Stimulated activated CD8-positive, alpha-beta memory T cell treated with anti-CD3 and anti-CD28 coated beads, Interleukin-12 subunit alpha, Interleukin-12 subunit beta, amount 100 ng/mL, for 1 hour (primary cell): ENCODE results near the gene DAGLA.

Experiments
- DNase-seq: peaks from one replicate; pipeline ENCODE4 v3.0.0-alpha.2; 2020; ENCODE audit warnings: low read depth

DAGLA gene

DNA sequence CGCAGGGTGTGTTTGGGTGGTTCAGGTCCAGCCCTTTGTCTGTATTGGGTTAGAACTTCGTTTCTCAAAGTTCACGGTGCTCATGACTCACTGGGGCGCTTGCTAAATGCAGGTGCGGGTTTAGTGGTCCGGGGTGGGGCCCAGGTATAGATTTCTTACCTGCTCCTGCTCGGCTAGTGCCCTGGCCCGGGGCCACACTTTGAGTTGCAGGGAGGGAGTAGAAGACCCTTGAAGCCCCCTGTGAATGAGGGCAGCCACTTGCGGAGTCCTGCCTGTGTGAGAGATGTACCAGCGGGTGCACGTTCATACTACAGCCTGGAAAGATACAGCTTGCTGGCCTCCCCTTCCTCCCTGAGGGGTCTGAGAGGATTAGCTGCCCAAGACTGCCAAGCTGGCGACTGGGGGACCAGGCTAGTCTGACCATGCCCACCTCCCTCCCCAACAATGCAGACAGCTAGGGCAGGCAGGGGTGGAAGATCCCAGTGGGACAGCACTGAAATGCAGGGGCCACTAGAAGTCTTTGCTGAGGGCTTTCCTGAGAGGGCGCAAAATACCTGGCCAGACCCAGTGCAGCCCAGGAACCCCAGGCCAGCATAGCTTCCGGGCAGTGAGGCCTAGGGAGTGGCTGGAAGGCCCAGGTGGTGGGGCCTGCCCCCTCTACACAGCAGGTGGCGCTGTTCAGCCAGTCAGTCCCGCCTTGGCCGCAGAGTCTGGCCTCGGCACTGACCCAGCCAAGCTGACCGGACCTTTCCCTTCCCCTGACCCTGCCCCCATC, 67.2 kb downstream of the DAGLA start:
- DNase-seq: no peak

DNA sequence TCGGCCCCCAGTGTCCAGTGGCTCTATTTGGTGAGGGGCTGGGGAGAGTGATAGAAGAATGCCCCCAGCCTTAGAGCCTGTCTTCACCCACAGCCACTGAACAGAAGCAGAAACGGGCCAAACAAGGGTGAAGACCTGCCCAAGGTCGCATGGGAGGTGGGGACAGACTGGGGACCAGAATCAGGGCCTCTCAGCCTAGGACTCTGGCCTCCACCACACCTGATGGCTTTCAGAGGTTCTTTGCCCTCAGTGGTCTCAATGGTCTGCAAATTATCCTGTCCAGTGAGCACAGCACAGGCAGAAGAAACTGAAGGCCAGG, 67.7 kb downstream of the DAGLA start:
- no peak for DNase-seq

DNA sequence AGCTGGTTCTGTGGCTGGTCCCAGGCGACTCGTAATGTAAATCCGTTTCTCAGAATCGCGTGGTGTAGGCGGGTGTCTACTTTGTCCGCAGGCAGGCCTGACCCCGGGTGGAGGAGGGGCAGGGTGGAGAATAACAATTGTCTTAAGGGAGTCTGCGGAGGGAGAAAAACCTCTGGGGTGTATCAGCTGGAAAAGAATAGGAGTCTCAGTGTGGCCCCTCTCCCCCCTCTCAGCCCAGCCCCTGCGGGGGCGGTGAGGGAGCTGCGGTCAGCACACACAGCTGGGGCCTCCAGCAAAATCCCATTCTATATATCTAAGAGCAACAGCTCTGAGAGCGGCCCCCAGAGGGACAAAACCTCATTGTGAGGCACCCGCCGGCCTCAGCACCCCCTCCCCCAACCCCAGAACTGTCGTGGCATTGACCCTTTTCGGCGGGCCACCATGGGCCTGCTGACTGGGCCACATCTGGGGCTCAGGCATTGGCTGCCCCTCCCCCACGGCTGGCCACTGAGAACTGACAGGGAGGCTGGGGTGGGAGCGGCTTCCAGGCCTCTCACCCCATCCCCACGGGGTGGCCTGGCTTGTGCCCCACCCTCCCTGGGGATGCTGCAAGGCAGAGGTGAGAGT, 69.5 kb downstream of the DAGLA start:
- no peak for DNase-seq

DNA sequence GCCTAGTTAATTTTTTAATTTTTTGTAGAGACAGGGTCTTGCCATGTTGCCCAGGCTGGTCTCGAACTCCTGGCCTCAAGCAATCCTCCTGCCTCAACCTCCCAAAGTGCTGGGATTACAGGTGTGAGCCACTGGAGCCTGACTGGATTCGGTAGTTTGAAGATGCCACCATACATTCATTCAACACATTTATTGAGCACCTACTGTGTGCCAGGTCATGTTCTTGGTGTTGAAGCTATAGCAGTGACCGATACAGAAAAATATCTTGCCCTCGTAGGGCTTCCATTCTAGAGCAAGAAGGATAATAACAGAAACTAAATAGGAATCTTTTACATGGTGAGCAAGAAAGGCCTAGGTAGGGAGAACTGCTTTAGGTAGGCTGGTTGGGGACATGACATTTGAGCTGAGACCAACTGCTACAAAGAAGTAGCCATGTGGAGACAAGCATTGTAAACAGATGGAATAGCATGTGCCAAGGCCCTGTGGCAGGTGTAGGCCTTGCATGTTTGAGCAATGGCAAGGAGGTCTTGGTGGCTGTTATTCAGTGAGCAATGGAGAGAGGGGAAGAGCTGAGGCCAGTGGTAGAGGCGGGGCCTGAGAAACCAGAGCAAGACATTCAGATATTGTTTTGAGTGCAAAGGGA, 70.6 kb downstream of the DAGLA start:
- DNase-seq: no peak

DNA sequence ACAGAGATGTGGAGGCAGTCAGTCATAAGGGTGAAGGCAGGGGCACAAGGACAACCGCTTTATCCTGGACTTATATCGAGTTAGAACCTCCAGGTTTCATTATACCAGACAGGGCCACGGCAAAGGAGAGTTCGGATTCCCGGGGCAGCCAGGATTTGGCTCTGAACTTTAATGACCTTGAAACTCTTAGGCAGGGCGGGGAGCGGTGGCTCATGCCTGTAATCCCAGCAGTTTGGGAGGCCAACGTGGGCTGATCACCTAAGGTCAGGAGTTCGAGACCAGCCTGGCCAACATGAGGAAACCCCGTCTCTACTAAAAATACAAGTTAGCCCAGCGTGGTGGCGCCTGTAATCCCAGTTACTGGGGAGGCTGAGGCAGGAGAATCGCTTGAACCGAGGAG, 71.2 kb downstream of the DAGLA start:
- no peak for DNase-seq

DNA sequence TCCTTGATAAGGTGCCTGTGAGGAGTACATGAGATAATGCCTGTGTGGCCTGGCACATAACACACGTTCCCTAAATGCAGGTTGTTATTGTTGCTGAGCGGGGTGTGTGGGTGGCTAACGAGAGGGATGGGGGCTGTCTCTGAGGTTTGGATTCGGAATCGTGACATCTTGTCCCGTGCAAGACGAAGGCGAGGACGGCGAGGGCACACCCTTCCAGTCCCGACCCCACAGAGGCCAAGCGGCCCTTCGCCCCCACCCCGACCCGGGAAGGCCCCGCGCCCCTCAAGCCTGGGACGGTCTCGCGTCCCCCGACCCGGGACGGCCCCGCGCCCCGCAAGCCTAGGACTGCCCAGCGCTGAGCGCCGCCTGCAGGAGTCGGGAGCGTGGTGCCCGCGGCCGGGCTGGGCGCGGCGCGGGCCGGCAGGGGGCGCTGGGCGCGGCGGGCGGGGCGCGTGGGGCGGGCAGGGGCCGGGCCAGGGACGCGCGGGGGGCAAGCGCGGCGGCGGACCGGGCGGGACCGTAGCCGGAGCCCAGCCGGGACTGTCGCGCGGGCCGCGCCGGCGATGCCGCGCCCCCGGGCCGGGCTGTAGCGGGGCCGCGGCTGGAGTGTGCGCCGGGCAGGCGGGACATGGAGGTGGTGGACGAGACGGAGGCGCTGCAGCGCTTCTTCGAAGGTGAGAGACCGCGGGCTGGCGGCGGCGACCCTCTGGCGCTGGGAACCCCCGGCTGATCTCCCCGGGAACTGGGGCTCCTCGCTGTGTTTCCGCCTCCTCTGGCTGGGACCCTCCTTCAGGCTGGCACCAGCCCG, 72.1 kb downstream of the DAGLA start, which contains the start of gene MYRF:
MYRF (plus strand) TSS at position 520 of the 808 bp plus-strand sequence; CDS start at position 629, 109 bp downstream.
- DNase-seq: no peak

DNA sequence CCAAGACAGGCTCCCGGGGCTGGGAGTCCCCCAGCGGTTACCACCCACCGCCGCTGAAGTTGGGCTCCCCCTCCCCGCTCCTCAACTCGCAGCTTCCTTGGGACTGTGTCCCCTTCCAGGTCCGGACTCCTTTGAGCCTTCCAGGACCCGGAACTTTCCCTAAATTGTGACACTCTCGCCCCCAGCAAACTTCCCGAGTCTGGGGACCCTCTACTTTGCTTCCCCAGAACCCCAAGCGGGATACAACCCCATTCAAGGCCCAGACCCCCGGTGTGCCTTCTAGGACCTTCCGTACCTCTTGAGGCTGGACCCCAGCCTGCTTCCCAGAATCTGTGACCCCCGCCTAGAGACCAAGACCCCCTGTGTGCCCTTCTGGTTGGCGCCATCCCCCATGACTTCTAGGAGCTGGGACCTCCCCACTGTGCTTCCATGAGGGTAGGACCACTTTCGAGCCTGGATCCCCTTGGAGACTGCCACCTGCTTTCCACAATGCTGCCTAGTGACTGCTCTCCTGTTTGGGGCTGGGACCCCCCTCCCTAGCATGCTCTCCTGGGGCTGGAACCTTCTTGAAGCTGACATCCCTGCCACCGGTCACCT, 72.8 kb downstream of the DAGLA start:
- DNase-seq: no peak

DNA sequence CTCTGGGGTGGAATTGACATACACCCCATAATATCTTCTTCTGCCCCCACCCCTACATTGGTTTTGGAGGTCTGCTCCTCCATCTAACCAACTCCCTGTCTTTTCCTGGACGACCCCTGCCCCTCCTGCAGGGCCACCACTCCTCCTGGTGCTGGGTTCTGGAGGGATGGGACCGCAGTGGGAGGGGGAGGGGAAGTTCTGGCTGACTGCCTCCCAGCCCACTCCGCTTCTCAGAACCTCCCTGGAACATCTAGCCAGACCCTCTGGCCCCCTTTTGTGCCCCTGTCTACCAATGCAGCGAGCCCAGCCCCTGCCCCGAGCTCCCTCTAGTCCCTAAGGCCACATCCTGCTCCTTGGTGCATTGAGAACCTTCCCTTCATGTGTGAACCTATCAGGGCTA, 73.5 kb downstream of the DAGLA start:
- no peak for DNase-seq

DNA sequence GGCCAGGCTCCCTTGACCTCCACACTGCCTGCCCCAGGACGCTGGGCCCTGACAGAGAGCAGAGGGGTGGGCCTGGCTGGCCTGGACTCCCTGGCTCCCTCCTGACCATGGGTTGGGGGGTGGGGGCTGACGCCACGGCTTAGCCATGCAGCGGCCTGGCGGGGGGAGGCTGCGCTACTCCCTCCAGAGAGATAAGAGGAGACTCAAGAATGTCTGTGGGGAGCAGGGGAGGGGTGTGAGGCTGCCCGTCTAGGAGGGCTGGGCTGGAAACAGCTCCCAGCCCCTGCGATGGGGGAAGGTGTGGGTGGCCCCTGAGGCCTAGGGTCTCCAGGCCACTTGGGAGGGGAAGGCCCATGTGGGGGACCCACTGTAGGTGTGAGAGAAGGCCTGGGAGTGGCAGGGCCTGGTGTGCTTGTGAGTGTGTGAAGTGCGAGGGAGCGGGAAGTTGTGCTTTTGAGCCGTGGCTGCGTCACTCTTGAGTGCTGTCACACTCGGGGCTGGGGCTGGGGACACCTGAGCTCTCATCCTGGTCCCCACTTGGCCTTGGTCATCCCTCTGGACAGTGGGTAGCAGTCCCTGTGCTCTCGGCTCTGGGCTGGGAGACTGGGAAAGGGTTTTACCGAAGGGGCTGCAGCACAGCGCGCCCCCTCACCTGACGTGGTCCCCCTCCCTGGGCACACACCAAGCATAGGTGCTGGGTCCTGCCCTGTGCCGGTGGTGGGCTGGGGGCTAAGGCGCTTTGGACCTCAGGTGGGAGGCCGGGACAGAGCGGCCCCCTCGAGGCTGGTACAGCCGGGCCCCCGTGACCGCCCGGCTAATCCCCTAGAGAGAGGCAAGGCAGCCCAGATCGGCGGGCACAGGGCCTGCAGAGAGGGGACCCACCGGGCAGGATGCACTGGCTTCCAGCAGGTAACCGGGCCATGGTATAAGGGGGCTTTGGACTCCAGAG, 74.6 kb downstream of the DAGLA start:
- no peak for DNase-seq

DNA sequence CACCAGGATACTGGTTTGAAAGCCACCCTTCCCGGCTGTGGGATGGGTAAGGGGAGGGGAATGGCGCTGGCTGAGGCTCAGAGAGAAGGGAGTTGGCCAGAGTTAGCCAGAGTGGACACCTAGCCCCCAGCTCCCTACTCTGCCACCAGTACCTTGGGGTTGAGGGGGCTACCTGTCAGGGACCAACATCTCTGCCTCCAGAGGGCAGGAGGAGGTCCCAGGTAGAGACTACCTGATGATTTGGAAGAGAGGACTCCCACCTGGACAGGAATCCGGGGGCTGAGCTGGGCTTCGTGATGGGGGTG, 75.9 kb downstream of the DAGLA start:
- no peak for DNase-seq

DNA sequence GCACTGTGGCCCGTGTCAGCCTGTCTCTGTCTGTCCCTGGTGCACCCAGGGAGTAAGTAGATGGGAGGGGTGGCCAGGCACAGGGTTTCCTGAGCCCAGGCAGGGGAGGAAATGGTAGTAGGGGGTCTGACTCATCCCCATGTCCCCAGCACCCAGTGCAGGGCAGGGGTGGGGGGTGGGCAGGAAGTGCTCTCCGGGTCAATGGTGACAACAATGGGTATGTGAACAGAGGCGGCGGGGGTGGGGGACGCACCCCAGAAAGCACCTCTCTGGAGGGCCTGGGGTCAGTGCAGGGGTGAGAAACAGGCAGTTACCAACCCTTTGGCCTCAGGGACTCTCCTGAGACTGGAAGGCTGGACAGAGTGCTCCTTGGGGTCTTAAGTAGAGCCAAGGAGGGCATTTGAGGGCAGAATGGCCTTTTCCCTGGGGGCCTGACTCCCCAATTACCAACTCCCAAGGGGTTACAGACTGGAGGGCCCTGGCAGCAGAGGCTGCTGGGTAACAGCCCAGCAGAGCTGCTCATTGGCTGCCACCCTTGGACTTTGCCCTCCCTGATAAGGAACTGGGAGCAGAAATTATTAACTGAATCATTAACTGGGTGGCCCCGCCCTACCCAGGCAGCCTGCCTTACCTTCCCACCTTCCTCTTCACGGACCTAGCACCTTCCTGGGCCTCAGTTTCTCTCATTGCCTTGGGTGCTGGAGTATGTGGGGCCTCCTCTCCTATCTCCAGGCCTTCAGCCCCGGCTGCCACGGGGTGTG, 76.4 kb downstream of the DAGLA start:
- DNase-seq: no peak

DNA sequence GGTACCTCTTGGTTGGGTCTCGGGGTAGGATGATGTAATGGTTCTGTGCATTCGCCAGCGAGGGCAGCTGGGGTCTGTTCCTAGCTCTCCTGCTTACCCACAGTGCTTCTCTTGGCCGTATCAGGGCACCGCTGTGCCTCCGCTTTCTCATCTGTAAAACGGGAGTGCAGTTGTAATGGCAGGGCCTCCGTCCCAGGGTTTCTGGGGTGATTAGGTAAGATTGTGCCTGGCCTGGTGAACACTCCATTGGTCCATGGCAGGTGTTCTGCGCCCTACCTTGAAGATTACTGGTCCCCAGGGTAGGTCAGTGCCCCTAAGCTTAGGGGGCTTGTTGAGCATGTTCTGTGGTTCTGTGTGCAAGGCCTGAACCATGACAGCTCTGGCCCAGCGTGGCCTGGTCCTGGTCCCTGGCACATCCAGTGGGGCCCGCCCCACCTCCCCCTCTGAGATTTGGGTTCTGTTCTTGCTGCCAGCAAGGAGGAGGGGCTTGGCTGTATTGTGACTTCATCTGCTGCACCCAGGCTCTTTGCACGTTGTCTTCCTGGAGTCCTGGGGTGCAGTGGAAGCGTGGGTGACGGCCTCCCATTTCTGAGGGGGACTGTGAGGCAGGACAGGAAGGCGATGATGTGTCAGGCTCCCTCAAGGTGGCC, 77.1 kb downstream of the DAGLA start:
- no peak for DNase-seq

DNA sequence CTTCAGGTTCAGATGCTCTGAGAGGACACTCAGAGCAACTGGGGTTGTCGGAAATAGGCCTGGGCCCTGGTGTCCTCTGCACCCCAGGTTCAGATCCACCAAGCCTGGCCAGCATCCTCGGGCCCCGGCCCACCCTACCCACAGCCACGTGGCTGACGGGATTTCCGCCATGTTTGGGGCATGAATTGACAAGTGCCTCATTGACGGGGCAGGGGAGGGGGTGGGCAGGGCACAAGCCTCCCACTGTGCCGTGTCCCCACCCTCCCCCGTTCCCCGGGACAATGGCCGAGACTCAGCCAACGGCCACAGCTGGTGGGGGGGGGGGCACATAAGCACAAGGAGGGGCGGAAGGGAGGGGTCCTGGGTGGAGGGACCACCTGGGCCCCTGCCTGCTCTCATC, 80.8 kb downstream of the DAGLA start:
- DNase-seq: no peak

DNA sequence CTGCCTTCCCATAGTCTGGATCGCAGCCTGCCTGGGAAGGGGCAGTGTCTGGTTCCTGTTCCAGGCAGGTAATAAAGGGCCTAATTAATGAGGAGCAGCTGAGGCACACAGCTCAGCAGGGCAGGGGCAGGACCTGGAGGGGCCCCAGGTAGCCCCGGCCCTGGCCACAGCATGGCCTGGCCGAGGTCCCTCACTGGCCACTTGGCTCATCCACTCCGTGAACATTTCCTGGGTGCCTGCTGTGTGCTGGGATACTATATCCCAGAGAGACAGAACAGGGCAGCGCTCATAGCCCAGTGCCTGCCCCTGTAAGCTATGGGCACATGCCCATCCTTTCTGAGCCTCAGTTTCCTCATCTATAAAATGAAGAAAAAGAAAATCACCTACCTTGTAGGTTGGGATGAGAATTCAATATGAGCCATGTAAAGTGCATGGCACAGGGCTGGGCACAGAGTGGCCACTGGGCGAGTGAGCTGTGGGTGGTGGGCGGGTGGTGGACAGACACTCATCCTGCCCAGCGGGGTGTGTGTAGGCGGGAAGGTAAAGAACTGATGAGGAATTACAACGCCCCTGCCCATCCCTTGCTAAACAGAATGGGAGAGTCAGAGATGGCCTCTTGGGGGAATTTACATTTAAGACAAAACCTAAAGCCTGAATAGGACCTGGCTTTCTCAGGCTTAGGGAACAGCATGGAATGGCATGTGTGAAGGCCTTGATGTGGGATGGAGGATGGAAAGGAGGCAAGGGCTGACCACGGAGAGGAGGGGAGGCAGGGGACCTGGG, 81.4 kb downstream of the DAGLA start:
- no peak for DNase-seq

DNA sequence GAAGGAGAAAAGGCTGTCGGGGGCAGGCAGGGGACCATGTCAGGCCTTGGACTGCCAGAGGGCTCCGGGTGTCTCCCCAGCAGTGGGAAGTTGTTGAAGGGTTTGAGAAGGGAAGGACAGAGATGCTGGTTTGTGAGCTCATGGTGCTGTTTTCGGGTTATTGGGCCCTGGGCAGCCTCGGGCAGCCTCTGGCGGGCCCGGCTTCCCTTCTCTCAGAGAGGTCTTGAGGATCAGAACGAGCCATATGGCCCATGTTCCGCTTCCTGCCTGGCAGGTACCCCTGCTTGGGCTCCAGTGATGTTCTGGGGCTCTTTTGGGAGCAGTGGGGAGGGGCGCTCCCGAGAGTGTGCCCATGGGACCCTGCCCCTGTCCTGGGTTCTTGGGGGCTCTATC, 82.0 kb downstream of the DAGLA start:
- DNase-seq: no peak

DNA sequence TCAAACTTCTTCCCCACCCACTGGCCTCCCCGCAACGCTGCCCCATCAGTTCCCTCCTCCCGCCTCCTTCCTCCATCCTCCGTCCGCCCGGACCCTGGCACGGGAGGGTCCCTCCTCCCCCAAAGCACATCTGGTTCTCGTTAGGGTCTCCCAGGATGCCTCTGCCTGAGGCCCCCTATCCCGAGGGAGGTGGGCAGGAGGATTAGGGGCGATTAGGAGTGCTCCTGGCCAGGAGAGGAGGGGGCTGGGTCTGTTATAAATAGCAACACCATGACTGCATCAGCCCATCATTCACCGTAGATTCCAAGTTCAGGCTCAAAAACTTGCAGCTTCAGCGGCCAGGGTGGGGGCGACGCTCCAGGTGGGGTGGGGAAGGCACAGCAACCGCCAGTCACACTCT, 82.6 kb downstream of the DAGLA start:
- no peak for DNase-seq

DNA sequence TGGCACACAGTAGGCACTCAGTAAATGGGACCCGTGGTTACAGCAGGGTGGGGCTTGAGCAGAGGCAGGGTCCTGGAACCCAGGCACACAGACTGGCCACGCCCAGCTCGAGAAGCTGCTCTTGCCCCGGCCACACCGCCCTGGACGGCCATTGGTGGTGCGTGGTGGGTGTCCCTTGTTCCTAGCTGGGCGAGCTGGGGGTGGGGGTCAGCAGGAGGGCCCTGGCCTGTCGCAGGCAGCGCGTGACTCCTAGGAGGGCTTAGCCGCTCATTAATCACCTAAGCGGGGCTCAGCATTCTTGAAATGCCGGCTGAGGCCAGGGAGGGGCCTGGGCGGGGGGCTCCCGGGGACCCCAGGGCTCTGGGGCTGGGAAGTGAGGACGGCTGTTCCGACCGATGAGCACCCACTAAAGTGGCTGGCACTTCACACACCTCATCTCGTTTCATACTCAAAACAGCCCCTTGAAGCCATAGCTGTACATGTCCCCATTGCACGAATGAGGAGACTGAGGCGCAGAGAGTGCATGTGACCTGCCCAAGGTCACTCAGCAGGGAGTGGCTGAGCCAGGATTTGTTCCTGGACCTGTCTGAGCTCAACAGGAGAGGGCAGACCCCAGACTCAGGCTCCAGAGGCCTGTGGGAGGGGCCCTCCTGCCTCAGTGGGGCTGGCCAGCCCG, 83.9 kb downstream of the DAGLA start:
- no peak for DNase-seq

DNA sequence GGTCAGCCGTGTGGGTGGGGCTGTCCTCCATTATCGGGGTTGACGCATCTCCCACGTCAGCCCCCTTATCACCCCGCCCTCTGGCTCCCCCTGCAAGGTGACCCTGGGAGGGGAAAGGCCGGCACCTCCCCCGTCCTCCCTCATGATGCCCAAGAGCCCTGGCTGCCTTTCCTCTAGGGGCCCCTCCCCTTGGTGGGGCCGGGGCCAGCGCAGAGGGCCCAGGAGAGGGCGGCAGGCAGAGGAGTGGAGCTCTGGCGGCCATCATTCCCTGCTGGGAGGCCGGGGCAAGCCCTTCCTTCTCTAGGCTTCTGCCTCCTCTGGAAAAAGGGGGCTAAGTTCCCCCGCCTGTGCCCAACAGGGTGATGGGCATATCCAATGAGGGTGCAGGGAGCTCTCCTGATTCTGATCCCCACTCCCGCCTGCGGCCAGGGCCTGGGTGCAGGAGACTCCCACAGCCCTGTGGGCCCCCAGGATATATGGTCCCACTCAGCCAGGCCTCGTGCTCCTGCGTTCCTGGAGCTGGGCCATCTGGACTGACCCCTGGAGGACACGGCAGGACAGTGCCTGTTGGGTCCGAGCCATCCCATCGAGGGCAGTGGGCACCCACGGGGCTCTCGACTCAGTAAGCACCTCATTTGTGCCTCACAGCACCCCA, 84.5 kb downstream of the DAGLA start:
- no peak for DNase-seq
